HTR-8/SVneo (cell line): ENCODE results near the gene ILKAP.
A peak's percentile ranks its signal among the peaks of the same experiment; 100 is the strongest.

Experiments used
- DNase-seq: peaks from one replicate; pipeline ENCODE4 v3.0.0; 2011; ENCODE audit warnings: low spot score, mixed read lengths; ENCODE audit not compliant: insufficient read length
- FAIRE-seq: peaks from 2 replicates; lab custom pipeline; 2011; peaks lifted over from hg19 to GRCh38; lab: Jason Lieb, UNC

ILKAP gene

GRCh38 chr2:238139196-238140039 is 64.1 kb downstream of the ILKAP start:
- no peak for FAIRE-seq
- no peak for DNase-seq

DNA sequence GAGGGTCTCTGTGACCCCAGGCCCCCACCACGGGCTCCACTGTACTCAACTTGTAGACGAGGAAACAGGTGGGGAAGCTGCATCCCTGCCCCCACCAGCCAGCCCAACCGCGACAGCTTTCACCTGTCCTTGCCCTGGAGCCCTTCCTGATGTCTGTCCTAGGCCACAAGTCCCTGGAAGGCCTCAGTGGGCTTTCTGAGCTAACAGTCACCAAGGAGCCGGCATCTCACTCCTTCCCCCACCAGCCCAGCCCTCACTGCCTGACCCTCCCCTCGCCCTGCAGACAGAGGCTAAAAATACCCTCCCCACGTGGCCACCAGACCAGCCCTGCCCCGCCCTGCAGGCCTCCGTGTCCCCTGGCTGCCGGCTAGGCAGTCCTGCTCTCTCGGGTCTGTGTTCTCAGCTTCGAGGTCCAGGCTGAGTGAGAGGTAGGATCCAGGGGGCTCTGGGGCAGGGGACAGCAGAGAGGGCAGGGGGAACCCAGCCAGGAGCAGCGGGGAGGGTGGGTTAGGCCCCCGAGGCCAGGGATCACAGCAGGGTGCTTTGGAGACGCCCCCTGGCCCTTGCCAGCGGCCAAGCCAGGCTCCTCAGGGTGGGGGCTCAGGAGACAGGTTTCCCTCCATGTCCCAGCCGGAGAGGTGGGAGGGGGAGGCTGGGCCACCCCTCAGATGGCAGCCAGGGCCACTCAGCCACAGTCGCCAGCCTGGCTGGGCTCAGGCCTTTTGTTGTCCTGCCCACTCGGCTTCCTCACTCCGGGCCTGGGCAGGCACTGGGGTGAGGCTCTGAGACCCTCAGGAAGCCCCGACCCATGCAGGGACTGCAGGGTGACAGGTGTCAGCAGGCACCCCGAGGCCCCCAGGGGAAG is 64.9 kb downstream of the ILKAP start, which contains the start of gene KLHL30:
TSS of gene KLHL30 (plus strand) at position 338 of the 865 bp plus-strand sequence. CDS start 2,087 bp downstream, outside the sequence.
- FAIRE-seq (no peak), DNase-seq (no peak)

- no peak for FAIRE-seq
- no peak for DNase-seq
Observed at GRCh38 chr2:238137885-238138284, 65.6 kb downstream of the ILKAP start.

DNA sequence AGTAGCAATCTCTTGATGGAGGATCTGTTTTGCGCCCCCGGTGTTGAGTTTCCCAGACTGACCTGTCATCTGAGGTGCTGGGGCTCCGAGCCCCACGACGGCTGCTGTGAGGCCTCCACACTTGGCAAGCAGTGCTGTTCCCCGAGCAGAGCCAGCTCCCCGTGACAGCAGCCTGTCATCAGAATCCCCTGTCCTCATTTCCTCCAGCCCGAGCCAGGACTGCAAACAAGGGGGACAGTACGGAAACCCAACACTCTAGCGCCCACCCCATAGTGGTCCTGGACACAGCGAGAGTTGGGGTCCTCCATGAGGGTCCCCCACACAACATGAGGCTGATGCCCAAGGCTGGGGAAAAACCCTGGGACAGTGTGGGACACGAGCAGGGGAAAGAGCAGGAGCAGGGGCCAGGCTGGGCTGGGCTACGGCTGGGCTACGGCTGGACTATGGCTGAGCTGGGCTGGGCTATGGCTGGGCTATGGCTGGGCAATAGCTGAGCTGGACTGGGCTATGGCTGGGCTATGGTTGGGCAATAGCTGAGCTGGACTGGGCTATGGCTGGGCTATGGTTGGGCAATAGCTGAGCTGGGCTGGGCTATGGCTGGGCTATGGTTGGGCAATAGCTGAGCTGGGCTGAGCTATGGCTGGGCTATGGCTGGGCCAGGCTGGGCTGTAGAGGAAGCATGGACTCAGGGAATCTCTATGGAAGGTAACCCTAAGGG is 66.5 kb downstream of the ILKAP start:
- FAIRE-seq: peak; percentile 86
- no peak for DNase-seq

DNA sequence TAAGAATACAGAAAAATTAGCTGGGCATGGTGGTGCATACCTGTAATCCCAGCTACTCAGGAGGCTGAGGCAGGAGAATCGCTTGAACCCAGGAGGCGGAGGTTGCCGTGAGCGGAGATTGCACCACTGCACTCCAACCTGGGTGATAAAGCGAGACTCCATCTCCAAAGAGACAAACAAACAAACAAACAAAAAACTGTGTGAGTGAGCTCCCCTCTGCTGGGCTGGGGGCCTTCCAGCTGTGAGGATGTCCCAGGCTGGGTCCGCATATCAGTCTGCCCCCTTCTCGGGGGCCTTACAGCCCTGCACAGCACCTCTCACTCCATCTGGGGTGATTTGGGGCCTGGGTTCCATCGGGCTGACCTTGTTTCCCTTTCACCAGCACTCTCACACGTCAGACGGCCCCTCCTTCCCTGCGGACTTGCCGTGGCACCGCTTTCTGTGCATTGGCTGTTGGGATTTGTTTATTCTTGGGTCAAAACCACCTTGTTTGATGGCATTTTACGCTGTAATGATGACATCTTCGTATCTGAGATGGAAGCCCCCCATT is 67.8 kb downstream of the ILKAP start:
- no peak for DNase-seq
- FAIRE-seq: no peak

GRCh38 chr2:238134393-238134785 is 69.1 kb downstream of the ILKAP start:
- DNase-seq: no peak
- no peak for FAIRE-seq

DNA sequence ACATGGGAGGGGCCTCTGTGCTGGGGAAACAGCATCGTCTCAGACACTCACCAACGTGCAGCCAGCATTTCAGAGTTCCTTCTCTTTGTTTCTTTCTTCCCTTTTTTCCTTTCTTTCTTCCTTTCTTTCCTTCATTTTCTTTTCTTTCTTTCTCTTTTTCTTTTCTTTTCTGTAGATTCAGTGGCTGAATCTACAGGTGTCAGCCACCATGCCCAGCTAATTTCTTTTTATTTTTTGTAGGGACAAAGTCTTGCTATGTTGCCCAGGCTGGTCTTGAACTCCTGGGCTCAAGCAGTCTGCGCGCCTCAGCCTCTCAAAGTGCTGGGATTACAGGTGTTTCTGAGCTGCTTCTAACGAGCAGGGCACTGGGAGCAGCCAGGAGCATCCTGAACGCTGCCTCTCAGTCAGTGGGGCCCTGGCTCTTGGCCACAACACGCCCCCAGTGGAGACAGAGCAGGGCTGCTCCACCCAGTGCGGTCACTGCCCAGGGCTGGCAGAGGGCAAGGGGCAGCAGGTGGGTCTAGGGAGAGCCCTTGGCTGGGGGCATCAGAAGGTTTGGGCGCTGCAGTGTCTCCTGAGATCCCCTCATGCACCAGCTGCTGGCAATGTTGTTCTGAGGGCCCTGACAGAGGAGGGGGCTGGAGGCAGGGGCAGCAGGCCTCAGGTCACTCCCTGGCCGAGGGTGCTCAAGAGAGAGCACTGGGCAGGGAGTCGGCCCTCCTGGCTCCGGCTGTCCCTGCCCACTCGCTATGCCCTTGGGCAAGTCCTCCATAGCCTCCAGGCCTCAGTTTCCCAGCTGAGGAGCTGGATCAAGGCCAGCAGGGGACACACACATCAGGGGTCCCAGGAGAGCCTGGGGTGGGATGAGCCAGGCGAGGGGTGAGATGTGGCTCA is 69.7 kb downstream of the ILKAP start:
- FAIRE-seq (no peak), DNase-seq (no peak)

DNA sequence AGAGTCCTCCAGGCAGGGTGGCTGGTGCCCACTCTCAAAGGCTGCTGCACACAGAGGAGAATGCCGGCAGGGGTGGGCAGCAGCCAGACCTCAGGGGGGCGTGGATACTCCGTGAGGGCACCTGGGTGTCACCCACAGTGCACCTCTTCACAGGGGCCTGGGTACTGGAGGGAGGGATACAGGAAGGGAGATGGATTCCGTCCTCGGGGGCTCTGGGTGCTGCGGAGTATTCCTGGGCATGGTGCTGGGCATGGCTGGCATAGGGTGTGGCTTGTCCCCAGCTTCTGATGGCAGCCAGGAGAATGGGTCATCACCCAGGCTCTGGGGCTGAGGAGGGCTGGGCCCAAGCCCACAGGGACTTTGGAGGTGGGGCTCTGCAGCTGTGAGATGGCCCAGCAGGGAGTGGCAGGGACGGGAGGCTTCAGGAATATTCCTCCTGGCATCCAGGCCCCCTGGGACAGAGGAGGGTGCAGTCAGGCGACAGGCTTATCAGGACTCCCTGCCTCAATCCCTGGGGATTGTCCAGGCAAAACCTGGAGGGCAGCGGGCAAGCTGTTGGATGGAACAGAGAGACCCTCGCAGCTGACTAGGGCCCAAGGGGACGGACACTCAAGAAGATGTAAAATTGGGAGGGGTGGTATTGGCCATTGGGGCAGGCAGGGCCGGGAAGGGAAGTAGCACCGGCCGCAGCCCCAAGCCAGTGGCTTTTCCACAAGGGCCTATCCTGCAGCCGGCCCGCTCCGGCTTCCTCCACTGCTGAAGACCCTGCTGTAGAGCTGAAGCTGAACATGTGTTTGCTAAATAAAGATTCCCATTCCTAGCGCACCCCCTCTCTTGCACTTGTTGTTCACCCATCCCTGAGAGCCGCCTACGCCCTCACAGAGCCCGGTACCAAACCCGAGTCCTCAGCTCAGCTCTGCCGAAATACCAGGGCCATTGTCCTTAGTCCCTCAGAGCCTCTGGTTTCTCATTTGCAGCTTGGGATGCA is 70.7 kb downstream of the ILKAP start:
- FAIRE-seq (no peak), DNase-seq (no peak)

GRCh38 chr2:238131761-238132462 is 71.6 kb downstream of the ILKAP start:
- FAIRE-seq (no peak), DNase-seq (no peak)

DNA sequence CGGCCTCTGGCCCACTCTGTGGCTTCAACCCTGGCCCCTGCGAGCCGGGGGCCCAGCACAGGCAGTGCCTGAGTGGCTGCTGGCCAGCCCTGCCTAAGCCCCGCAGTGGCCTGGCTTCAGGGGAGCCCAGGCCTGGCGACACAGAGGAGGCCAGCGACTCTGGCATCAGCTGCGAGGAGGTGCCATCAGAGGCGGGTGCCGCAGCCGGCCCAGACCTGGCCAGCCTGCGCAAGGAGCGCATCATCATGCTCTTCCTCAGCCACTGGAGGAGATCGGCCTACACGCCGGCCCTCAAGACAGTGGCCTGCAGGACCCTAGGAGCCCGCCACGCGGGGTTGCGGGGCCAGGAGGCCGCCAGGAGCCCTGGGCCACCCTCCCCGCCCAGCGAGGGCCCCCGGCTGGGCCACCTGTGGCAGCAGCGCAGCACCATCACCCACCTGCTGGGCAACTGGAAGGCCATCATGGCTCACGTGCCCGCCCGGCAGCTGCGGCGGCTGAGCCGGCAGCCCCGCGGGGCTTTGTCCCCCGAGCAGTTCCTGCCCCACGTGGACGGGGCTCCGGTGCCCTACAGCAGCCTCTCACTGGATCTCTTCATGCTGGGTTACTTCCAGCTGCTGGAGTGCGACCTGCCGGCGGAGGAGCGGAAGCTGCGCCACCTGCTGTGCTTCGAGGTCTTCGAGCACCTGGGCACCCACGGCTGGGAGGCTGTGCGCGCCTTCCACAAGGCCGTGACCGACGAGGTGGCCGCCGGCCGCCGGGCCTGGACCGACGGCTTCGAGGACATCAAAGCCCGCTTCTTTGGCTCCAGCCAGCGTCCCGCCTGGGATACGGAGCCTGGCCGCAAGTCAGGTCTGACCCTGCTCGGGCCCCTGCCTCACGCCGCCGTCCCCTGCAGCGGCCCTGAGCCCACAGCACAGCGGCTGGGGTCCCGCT is 72.5 kb downstream of the ILKAP start:
- DNase-seq (no peak), FAIRE-seq (no peak)

DNA sequence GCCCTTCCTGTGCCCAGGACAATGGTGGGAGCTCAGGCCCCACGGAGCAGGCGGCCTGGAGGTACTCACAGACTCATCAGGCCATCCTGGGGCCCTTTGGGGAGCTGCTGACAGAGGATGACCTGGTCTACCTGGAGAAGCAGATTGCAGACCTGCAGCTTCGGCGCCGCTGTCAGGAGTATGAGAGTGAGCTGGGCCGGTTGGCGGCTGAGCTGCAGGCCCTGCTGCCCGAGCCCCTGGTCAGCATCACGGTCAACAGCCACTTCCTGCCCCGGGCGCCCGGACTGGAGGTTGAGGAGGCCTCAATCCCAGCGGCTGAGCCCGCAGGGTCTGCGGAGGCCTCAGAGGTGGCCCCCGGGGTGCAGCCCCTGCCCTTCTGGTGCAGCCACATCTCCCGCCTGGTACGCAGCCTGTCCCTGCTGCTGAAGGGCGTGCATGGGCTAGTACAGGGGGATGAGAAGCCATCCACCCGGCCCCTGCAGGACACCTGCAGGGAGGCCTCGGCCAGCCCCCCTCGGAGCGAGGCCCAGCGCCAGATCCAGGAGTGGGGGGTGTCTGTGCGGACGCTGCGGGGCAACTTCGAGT is 73.3 kb downstream of the ILKAP start:
- no peak for DNase-seq
- FAIRE-seq: no peak

DNA sequence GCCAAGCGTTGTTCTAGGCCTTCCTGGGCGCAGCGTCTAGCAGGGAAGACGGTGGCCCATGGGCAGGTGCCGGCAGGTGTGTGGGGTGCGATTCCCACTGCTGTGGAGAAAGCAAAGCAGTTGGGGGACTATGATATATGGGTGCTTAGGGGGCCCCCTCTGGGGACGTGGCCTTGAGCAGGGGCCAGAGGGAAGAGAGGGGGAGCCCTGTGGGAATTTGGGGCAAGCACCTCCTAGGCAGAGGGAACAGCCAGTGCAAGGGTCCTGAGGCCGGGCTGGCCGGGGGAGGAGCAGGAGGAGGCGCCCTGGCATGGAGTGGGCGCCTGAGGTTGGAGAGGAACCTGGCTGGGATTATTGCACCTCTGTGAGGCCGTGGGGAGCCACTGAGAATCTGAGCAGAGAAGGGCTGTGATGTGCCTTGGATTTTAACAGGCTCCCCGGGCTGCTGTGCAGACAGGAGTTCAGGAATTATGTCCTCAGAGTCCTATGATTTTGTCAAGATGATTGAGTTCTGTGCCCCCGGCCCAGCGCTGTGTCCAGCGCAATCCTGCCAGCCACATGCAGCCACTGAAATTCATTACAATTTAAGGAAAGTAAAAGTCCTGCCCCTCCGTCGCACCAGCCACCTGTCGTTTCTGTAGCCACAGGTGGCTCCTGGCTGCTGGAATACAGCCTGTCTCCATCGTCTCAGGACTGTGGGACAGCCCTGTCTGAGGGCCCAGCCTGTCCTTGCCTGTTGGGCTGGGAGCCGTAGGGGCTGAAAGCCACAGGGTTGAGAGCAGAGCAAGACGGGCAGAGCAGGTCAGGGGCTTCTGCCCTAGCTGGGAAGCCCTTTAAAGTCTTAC is 74.1 kb downstream of the ILKAP start:
- DNase-seq (no peak), FAIRE-seq (no peak)

DNA sequence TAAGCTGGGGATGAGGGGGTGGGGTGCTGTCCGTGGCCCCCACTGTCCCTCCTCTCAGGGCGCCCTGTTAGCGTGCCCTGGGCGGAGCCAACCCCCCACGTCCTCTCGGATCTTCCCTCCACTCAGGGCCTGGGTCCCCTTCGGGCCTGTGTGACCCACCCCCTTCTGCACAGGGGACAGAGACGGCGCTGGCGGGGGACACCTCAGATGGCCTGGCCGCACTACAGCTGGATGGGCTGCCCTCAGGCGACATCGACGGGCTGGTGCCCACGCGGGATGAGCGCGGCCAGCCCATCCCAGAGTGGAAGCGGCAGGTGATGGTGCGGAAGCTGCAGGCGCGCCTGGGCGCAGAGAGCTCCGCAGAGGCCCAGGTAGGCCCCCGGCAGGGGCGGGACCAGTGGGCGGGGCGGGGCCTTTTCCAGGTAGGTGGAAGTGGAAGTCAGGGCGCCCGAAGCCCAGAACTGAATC is 74.9 kb downstream of the ILKAP start:
- DNase-seq (no peak), FAIRE-seq (no peak)

GRCh38 chr2:238128061-238128440 is 75.4 kb downstream of the ILKAP start:
- no peak for DNase-seq
- no peak for FAIRE-seq
